Measurements from ENCODE around the gene PIAS2.

Gene PIAS2

GRCh38 chr18:46942646-46943045, 25.3 kb upstream of the PIAS2 start:
- Histone ChIP-seq H3K27ac (ENCODE audit: low read length) (no peak overlapping the region), H3K79me2 (ENCODE audit: low read length) (no peaks in the 10 kb centered on the region), H3K4me3 (ENCODE audit: low read length) (no peak overlapping the region), H3K4me1 (ENCODE audit: low read length) (peaks cover 9% of the 10 kb centered on the region), H3K9me3 (ENCODE audit: insufficient read depth, low read length) (no peaks in the 10 kb centered on the region), H3K4me2 (ENCODE audit: low read length) (no peak overlapping the region), H3K9ac (ENCODE audit: low read length) (no peak overlapping the region), H2AFZ (ENCODE audit: low read depth, low read length) (no peak overlapping the region), H3K27me3 (ENCODE audit: low read depth, low read length) (no peaks in the 10 kb centered on the region), H3K36me3 (replicated peaks; ENCODE audit: low read depth, low read length) (no peaks in the 10 kb centered on the region), H4K20me1 (ENCODE audit: insufficient read depth, low read length) (no peaks in the 10 kb centered on the region)
- no peak for TF ChIP-seq CTCF (IDR thresholded peaks at IDR 0.05; ENCODE audit: low read depth, low read length)
- TF ChIP-seq EZH2phosphoT487 (IDR thresholded peaks at IDR 0.05; ENCODE audit: low read depth) = no peak

DNA sequence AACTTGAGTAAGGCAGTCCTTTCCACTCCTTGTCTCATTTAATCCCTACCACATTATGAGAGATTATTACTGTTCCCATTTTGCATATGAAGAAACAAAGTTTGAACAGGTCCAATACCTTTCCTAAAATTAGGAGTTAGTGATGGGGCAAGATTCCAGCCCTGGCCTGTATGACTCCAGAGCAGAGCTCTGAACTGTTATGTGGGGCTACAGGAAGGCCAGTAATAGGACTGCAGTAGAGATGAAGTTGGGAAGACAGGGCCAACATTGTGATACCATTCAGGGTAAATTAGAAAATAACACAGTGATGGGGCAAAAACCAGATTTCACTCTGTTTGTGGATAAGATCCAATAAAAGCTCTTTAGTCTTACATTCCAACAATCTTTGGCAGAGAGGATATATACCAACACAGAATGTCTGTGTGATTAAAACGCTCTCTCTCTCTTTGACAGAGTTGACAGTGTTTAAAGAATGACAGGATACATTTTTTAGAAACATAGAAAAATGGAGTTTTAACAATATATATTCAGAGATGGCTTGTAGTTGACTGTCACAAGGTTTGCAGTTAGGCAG, 22.8 kb upstream of the PIAS2 start:
- no peak overlapping the region for H3K9ac ChIP-seq (ENCODE audit: low read length)
- no peaks in the 10 kb centered on the region for H4K20me1 ChIP-seq (ENCODE audit: insufficient read depth, low read length)
- no peaks in the 10 kb centered on the region for H3K4me1 ChIP-seq (ENCODE audit: low read length)
- H3K27me3 ChIP-seq (ENCODE audit: low read depth, low read length) = no peaks in the 10 kb centered on the region
- TF ChIP-seq CTCF (IDR thresholded peaks at IDR 0.05; ENCODE audit: low read depth, low read length) (no peak), EZH2phosphoT487 (IDR thresholded peaks at IDR 0.05; ENCODE audit: low read depth) (no peak)
- no peak overlapping the region for H3K4me2 ChIP-seq (ENCODE audit: low read length)
- H2AFZ ChIP-seq (ENCODE audit: low read depth, low read length) = no peak overlapping the region
- no peaks in the 10 kb centered on the region for H3K9me3 ChIP-seq (ENCODE audit: insufficient read depth, low read length)
- H3K79me2 ChIP-seq (ENCODE audit: low read length) = no peaks in the 10 kb centered on the region
- H3K27ac ChIP-seq (ENCODE audit: low read length) = no peak overlapping the region
- no peaks in the 10 kb centered on the region for H3K36me3 ChIP-seq (replicated peaks; ENCODE audit: low read depth, low read length)
- no peak overlapping the region for H3K4me3 ChIP-seq (ENCODE audit: low read length)

GRCh38 chr18:46939337-46939963, 22.1 kb upstream of the PIAS2 start:
- H3K4me2 ChIP-seq (ENCODE audit: low read length) = no peak overlapping the region
- no peaks in the 10 kb centered on the region for H4K20me1 ChIP-seq (ENCODE audit: insufficient read depth, low read length)
- no peaks in the 10 kb centered on the region for H3K79me2 ChIP-seq (ENCODE audit: low read length)
- H2AFZ ChIP-seq (ENCODE audit: low read depth, low read length) = no peak overlapping the region
- no peaks in the 10 kb centered on the region for H3K4me1 ChIP-seq (ENCODE audit: low read length)
- TF ChIP-seq EZH2phosphoT487 (IDR thresholded peaks at IDR 0.05; ENCODE audit: low read depth) (no peak), CTCF (IDR thresholded peaks at IDR 0.05; ENCODE audit: low read depth, low read length) (no peak)
- H3K9me3 ChIP-seq (ENCODE audit: insufficient read depth, low read length) = no peaks in the 10 kb centered on the region
- no peak overlapping the region for H3K4me3 ChIP-seq (ENCODE audit: low read length)
- H3K9ac ChIP-seq (ENCODE audit: low read length) = no peak overlapping the region
- H3K27me3 ChIP-seq (ENCODE audit: low read depth, low read length) = no peaks in the 10 kb centered on the region
- H3K36me3 ChIP-seq (replicated peaks; ENCODE audit: low read depth, low read length) = no peaks in the 10 kb centered on the region
- no peak overlapping the region for H3K27ac ChIP-seq (ENCODE audit: low read length)

DNA sequence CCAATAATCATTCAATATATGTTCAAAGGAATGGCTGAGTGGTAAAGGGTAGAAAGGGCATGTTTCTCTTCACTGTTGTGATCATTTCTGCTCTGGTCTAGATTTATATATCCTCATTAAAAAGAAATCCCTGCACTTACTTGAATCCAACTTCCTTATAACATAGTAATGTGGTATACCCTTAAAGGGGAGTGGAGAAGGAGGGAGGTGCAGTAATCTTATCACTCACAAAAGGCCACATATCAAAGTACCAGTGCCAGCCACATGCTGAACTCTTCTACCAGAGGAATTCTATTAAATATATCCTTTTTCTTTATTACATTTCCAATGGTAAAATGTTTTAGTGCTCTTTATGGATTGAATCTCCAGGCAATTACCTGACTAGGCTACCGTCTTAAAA, 3.3 kb upstream of the PIAS2 start:
- H3K4me2 ChIP-seq (ENCODE audit: low read length) = no peak overlapping the region
- peaks cover 3% of the 10 kb centered on the region for H4K20me1 ChIP-seq (ENCODE audit: insufficient read depth, low read length)
- H2AFZ ChIP-seq (ENCODE audit: low read depth, low read length) = no peak overlapping the region
- no peaks in the 10 kb centered on the region for H3K9me3 ChIP-seq (ENCODE audit: insufficient read depth, low read length)
- peaks cover 12% of the 10 kb centered on the region for H3K4me1 ChIP-seq (ENCODE audit: low read length)
- TF ChIP-seq CTCF (IDR thresholded peaks at IDR 0.05; ENCODE audit: low read depth, low read length) = no peak
- TF ChIP-seq EZH2phosphoT487 (IDR thresholded peaks at IDR 0.05; ENCODE audit: low read depth) = no peak
- H3K9ac ChIP-seq (ENCODE audit: low read length) = no peak overlapping the region
- no peaks in the 10 kb centered on the region for H3K27me3 ChIP-seq (ENCODE audit: low read depth, low read length)
- no peak overlapping the region for H3K4me3 ChIP-seq (ENCODE audit: low read length)
- no peak overlapping the region for H3K27ac ChIP-seq (ENCODE audit: low read length)
- H3K79me2 ChIP-seq (ENCODE audit: low read length) = peaks cover 26% of the 10 kb centered on the region
- no peaks in the 10 kb centered on the region for H3K36me3 ChIP-seq (replicated peaks; ENCODE audit: low read depth, low read length)
